ENCODE results near the gene MILR1. TPM values are rescaled to one million over a fixed set of nuclear protein-coding genes. Genes with fewer than 3 reads are reported as not detected.
A peak's percentile ranks its signal among the peaks of the same experiment; 100 is the strongest.

Gene MILR1
- total and polyA plus RNA-seq, 5 donors from 2014 or later, result 0.67 TPM; not detected in 4

- Histone ChIP-seq H3K9me3 (ENCODE audit: control insufficient read depth in 2 of 2, low read length in 2 of 2) (no peaks in the 10 kb centered on the region), H3K36me3 (ENCODE audit: control insufficient read depth, insufficient read depth, low read length) (peaks cover 59% of the 10 kb centered on the region), H3K4me3 (ENCODE audit: low read depth, low read length) (peak overlapping the region; percentile 100), H3K27ac (ENCODE audit: insufficient read depth, low read length, poor library complexity, severe bottlenecking) (peak overlapping the region; percentile 99), H3K27me3 (ENCODE audit: control insufficient read depth, insufficient read depth, low read length) (no peaks in the 10 kb centered on the region), H3K4me1 (ENCODE audit: control insufficient read depth, insufficient read depth, low read length, poor library complexity, severe bottlenecking) (peaks cover 51% of the 10 kb centered on the region)
- H3K27me3 Mint-ChIP-seq, result peaks cover 19% of the 10 kb centered on the region
- peaks cover 69% of the 10 kb centered on the region for H3K36me3 Mint-ChIP-seq
- ATAC-seq (ENCODE audit: low read depth in 2 of 2) (peak; percentile 42), DNase-seq (peak; percentile 77 to 94 (median 92))
- H3K4me3 Mint-ChIP-seq, result peak overlapping the region; percentile 88 to 100 (median 99)
- H3K4me1 Mint-ChIP-seq, result peaks cover 5 to 69% (median 57%) of the 10 kb centered on the region in 4 donors
- peaks cover 0 to 5% (median 0%) of the 10 kb centered on the region in 7 donors for H3K9me3 Mint-ChIP-seq
- H3K27ac Mint-ChIP-seq, result peak overlapping the region; percentile 100
Observed at GRCh38 chr17:64505340-64506200, 56.7 kb downstream of the MILR1 start.

- Mint-ChIP-seq H3K36me3 (peaks cover 68% of the 10 kb centered on the region), H3K4me1 (peaks cover 5 to 69% (median 51%) of the 10 kb centered on the region in 4 donors), H3K27me3 (peaks cover 19% of the 10 kb centered on the region), H3K9me3 (peaks cover 0 to 5% (median 0%) of the 10 kb centered on the region in 7 donors), H3K4me3 (peak within 1 kb of the TSS; percentile 88 to 100 (median 99)), H3K27ac (peak within 1 kb of the TSS; percentile 100)
- peak within 1 kb of the TSS; percentile 99 for H3K27ac ChIP-seq (ENCODE audit: insufficient read depth, low read length, poor library complexity, severe bottlenecking)
- peaks cover 59% of the 10 kb centered on the region for H3K36me3 ChIP-seq (ENCODE audit: control insufficient read depth, insufficient read depth, low read length)
- peaks cover 51% of the 10 kb centered on the region for H3K4me1 ChIP-seq (ENCODE audit: control insufficient read depth, insufficient read depth, low read length, poor library complexity, severe bottlenecking)
- DNase-seq (peak; percentile 92 to 98 (median 97)), ATAC-seq (ENCODE audit: low read depth in 2 of 2) (peak; percentile 61 to 67)
- no peaks in the 10 kb centered on the region for H3K9me3 ChIP-seq (ENCODE audit: control insufficient read depth in 2 of 2, low read length in 2 of 2)
- H3K27me3 ChIP-seq (ENCODE audit: control insufficient read depth, insufficient read depth, low read length), result no peaks in the 10 kb centered on the region
- peak within 1 kb of the TSS; percentile 100 for H3K4me3 ChIP-seq (ENCODE audit: low read depth, low read length)
Observed at GRCh38 chr17:64506201-64506575, 57.3 kb downstream of the MILR1 start, which contains the start of gene DDX5. DDX5 (minus strand) TSS chr17:64506289; CDS start chr17:64506119, 170 bp downstream.

- ATAC-seq (ENCODE audit: low read depth in 2 of 2), result peak; percentile 64 to 66
Observed at GRCh38 chr17:64506576-64507412, 57.9 kb downstream of the MILR1 start, which contains the start of gene CEP95. CEP95 (plus strand) TSS chr17:64506977; CDS start chr17:64507098, 121 bp downstream.

GRCh38 chr17:64507413-64507782 is 58.5 kb downstream of the MILR1 start:
- peak overlapping the region; percentile 90 for H3K4me3 ChIP-seq (ENCODE audit: low read depth, low read length)
- peaks cover 54% of the 10 kb centered on the region for H3K36me3 ChIP-seq (ENCODE audit: control insufficient read depth, insufficient read depth, low read length)
- ATAC-seq (ENCODE audit: low read depth in 2 of 2) (peak; percentile 41 to 43), DNase-seq (peak; percentile 25 to 85 (median 75))
- Mint-ChIP-seq H3K4me3 (peak overlapping the region; percentile 88 to 100 (median 99)), H3K27me3 (peaks cover 19% of the 10 kb centered on the region), H3K27ac (peak overlapping the region; percentile 100), H3K4me1 (peaks cover 5 to 67% (median 47%) of the 10 kb centered on the region in 4 donors), H3K36me3 (peaks cover 63% of the 10 kb centered on the region), H3K9me3 (peaks cover 0 to 5% (median 0%) of the 10 kb centered on the region in 7 donors)
- no peaks in the 10 kb centered on the region for H3K9me3 ChIP-seq (ENCODE audit: control insufficient read depth in 2 of 2, low read length in 2 of 2)
- H3K27ac ChIP-seq (ENCODE audit: insufficient read depth, low read length, poor library complexity, severe bottlenecking), result peak overlapping the region; percentile 99
- no peaks in the 10 kb centered on the region for H3K27me3 ChIP-seq (ENCODE audit: control insufficient read depth, insufficient read depth, low read length)
- peaks cover 44% of the 10 kb centered on the region for H3K4me1 ChIP-seq (ENCODE audit: control insufficient read depth, insufficient read depth, low read length, poor library complexity, severe bottlenecking)

More at GRCh38 chr17:64506576-64507412, 57.9 kb downstream of the MILR1 start, which contains the start of gene CEP95:
- Histone ChIP-seq H3K27me3 (ENCODE audit: control insufficient read depth, insufficient read depth, low read length) (no peaks in the 10 kb centered on the region), H3K27ac (ENCODE audit: insufficient read depth, low read length, poor library complexity, severe bottlenecking) (peak within 1 kb of the TSS; percentile 99), H3K36me3 (ENCODE audit: control insufficient read depth, insufficient read depth, low read length) (peaks cover 54% of the 10 kb centered on the region), H3K9me3 (ENCODE audit: control insufficient read depth in 2 of 2, low read length in 2 of 2) (no peaks in the 10 kb centered on the region), H3K4me3 (ENCODE audit: low read depth, low read length) (peak within 1 kb of the TSS; percentile 100), H3K4me1 (ENCODE audit: control insufficient read depth, insufficient read depth, low read length, poor library complexity, severe bottlenecking) (peaks cover 47% of the 10 kb centered on the region)
- H3K4me1 Mint-ChIP-seq, result peaks cover 5 to 68% (median 49%) of the 10 kb centered on the region in 4 donors
- peaks cover 0 to 5% (median 0%) of the 10 kb centered on the region in 7 donors for H3K9me3 Mint-ChIP-seq
- DNase-seq, result peak; percentile 92 to 98 (median 96)
- H3K27me3 Mint-ChIP-seq, result peaks cover 19% of the 10 kb centered on the region
- peak within 1 kb of the TSS; percentile 88 to 100 (median 99) for H3K4me3 Mint-ChIP-seq
- H3K36me3 Mint-ChIP-seq, result peaks cover 67% of the 10 kb centered on the region
- H3K27ac Mint-ChIP-seq, result peak within 1 kb of the TSS; percentile 100

GRCh38 chr17:64508683-64509082 is 59.8 kb downstream of the MILR1 start:
- peaks cover 0 to 5% (median 0%) of the 10 kb centered on the region in 7 donors for H3K9me3 Mint-ChIP-seq
- Histone ChIP-seq H3K27me3 (ENCODE audit: control insufficient read depth, insufficient read depth, low read length) (no peaks in the 10 kb centered on the region), H3K4me3 (ENCODE audit: low read depth, low read length) (peak overlapping the region; percentile 90), H3K27ac (ENCODE audit: insufficient read depth, low read length, poor library complexity, severe bottlenecking) (no peak overlapping the region), H3K4me1 (ENCODE audit: control insufficient read depth, insufficient read depth, low read length, poor library complexity, severe bottlenecking) (peaks cover 31% of the 10 kb centered on the region), H3K9me3 (ENCODE audit: control insufficient read depth in 2 of 2, low read length in 2 of 2) (no peaks in the 10 kb centered on the region), H3K36me3 (ENCODE audit: control insufficient read depth, insufficient read depth, low read length) (peaks cover 54% of the 10 kb centered on the region)
- ATAC-seq (ENCODE audit: low read depth in 2 of 2), result no peak
- DNase-seq, result no peak
- H3K4me3 Mint-ChIP-seq, result peak overlapping the region; percentile 73 to 100 (median 93)
- peaks cover 57% of the 10 kb centered on the region for H3K36me3 Mint-ChIP-seq
- peaks cover 19% of the 10 kb centered on the region for H3K27me3 Mint-ChIP-seq
- peaks cover 12 to 67% (median 43%) of the 10 kb centered on the region in 4 donors for H3K4me1 Mint-ChIP-seq
- H3K27ac Mint-ChIP-seq, result no peak overlapping the region

- Mint-ChIP-seq H3K36me3 (peaks cover 57% of the 10 kb centered on the region), H3K9me3 (peaks cover 0 to 5% (median 0%) of the 10 kb centered on the region in 7 donors), H3K4me1 (peaks cover 17 to 65% (median 44%) of the 10 kb centered on the region in 4 donors), H3K4me3 (peak overlapping the region; percentile 60 to 74 (median 66)), H3K27ac (no peak overlapping the region), H3K27me3 (peaks cover 19% of the 10 kb centered on the region)
- no peak for DNase-seq
- Histone ChIP-seq H3K27me3 (ENCODE audit: control insufficient read depth, insufficient read depth, low read length) (no peaks in the 10 kb centered on the region), H3K4me3 (ENCODE audit: low read depth, low read length) (no peak overlapping the region), H3K36me3 (ENCODE audit: control insufficient read depth, insufficient read depth, low read length) (peaks cover 53% of the 10 kb centered on the region), H3K9me3 (ENCODE audit: control insufficient read depth in 2 of 2, low read length in 2 of 2) (no peaks in the 10 kb centered on the region), H3K27ac (ENCODE audit: insufficient read depth, low read length, poor library complexity, severe bottlenecking) (no peak overlapping the region), H3K4me1 (ENCODE audit: control insufficient read depth, insufficient read depth, low read length, poor library complexity, severe bottlenecking) (peaks cover 26% of the 10 kb centered on the region)
- ATAC-seq (ENCODE audit: low read depth in 2 of 2), result no peak
Observed at GRCh38 chr17:64509179-64509578, 60.3 kb downstream of the MILR1 start.

GRCh38 chr17:64515419-64515818 is 66.5 kb downstream of the MILR1 start:
- Histone ChIP-seq H3K4me1 (ENCODE audit: control insufficient read depth, insufficient read depth, low read length, poor library complexity, severe bottlenecking) (no peaks in the 10 kb centered on the region), H3K4me3 (ENCODE audit: low read depth, low read length) (no peak overlapping the region), H3K27me3 (ENCODE audit: control insufficient read depth, insufficient read depth, low read length) (no peaks in the 10 kb centered on the region), H3K36me3 (ENCODE audit: control insufficient read depth, insufficient read depth, low read length) (peaks cover 88% of the 10 kb centered on the region), H3K9me3 (ENCODE audit: control insufficient read depth in 2 of 2, low read length in 2 of 2) (no peaks in the 10 kb centered on the region), H3K27ac (ENCODE audit: insufficient read depth, low read length, poor library complexity, severe bottlenecking) (no peak overlapping the region)
- DNase-seq (no peak), ATAC-seq (ENCODE audit: low read depth in 2 of 2) (no peak)
- no peak overlapping the region for H3K4me3 Mint-ChIP-seq
- H3K4me1 Mint-ChIP-seq, result peaks cover 23 to 43% (median 32%) of the 10 kb centered on the region in 4 donors
- peaks cover 52% of the 10 kb centered on the region for H3K36me3 Mint-ChIP-seq
- H3K27me3 Mint-ChIP-seq, result no peaks in the 10 kb centered on the region
- H3K9me3 Mint-ChIP-seq, result no peaks in the 10 kb centered on the region
- H3K27ac Mint-ChIP-seq, result peak overlapping the region in 1 of 3 donors; percentile 1

Data from CD4-positive, CD25-positive, alpha-beta regulatory T cell (primary cell).